GM18951 (cell line): ENCODE results near the gene RAB3IL1.

Experiments
- POLR2A ChIP-seq: IDR thresholded peaks from 4 replicates; pipeline ENCODE4 v1.6.1; 2011; ENCODE audit warnings: mild to moderate bottlenecking; ENCODE audit not compliant: insufficient read length, insufficient read depth; ENCODE audit errors: extremely low read depth
- in situ Hi-C: fragments of 300-500 bp; cut with MboI; formaldehyde crosslinking; loops from one replicate; pipeline ENCODE4 v1.12.0; 2022; ENCODE audit warnings: low sequenced_read_pairs, mixed read lengths, inconsistent platforms; ENCODE audit not compliant: unreplicated experiment

RAB3IL1 gene

GRCh38 chr11:61948505-61948904 is 31.1 kb upstream of the RAB3IL1 start:
- no peak for TF ChIP-seq POLR2A
- in situ Hi-C loops: no loop called here

DNA sequence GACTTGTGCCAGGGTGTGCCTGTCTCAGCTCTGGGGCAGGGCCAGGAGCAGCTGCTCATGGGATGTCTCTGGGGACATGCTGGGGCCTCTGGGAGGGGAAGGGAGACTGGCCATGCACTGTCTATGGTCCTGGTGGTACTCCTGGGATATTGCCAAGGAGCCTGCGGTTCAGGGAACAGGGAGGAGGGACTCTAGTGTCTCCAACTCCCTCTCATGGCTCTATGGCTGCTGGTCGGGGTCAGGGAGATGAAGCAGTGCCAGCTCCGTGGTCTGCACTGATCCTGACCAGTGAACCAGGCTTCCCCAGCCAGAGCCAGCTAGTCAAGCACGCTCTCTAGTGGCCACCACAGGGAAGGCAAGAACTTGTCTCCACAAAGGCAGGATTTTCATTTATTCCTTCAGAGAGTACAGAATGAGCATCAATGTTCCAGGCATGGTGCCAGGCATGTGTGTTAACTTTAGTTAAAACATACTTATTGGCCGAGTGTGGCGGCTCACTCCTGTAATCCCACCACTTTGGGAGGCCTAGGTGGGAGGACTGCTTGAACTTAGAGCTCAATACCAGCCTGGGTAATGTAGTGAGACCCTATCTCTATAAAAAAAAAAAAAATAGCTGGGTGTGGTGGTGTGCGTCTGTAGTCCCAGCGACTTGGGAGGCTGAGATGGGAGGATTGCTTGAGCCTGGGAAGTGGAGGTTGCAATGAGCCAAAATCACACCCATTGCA is 30.3 kb upstream of the RAB3IL1 start:
- no peak for TF ChIP-seq POLR2A
- in situ Hi-C loops: no loop called here

- TF ChIP-seq POLR2A: no peak
- in situ Hi-C loops: no loop called here
Observed at GRCh38 chr11:61946894-61947293, 29.5 kb upstream of the RAB3IL1 start.

GRCh38 chr11:61945191-61945590 is 27.8 kb upstream of the RAB3IL1 start:
- TF ChIP-seq POLR2A: no peak
- in situ Hi-C loops: no loop called here

DNA sequence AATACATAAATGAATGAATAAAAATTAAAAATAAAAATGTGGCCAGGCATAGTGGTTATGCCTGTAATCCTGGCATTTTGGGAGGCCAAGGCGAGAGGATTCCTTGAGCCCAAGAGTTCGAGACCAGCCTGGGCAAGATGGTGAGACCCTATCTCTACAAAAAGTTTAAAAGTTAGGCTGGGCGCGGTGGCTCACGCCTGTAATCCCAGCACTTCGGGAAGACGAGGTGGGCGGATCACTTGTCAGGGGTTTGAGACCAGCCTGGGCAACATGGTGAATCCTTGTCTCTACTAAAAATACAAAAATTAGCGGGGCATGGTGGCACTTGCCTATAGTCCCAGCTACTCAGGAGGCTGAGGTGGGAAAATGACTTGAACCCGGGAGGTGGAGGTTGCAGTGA is 23.1 kb upstream of the RAB3IL1 start:
- in situ Hi-C loops: no loop called here
- no peak for TF ChIP-seq POLR2A

DNA sequence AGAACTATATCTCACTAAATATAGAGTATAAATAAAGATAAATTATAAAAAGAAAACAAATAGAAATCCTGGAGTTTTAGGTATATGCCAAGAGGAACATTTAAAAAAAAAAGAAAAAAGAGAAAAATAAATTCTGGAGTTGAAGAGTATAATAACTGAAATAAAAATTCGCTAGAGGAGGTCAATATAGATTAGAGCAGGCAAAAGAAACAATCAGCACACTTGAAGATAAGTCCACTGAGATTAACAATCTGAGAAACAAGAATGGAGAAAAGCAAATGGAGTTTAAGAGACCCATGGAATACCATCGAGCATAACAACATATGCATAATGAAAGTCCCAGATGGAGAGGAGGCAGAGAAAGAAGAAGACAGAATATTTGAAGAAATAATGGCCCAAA is 18.5 kb upstream of the RAB3IL1 start:
- in situ Hi-C loops: no loop called here
- TF ChIP-seq POLR2A: no peak

DNA sequence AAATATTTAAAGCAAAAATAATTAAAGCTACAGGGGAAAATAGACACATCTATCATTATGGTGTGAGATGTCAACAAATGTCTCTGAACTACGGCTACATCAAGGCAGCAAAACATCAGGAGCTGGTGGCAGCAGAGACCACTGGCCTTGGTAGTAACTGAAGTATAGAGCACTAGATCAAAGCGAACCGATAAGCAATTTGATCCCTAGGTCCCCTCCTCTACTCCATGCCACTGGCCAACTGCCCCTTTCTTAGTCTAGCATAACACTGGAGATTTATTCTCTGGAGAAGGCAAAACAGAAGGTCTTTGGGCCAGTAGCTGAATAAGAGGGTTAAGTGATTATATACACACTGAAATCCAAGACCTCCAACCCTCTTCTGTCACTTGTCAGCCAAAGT is 13.6 kb upstream of the RAB3IL1 start:
- TF ChIP-seq POLR2A: no peak
- in situ Hi-C loops: no loop called here

GRCh38 chr11:61928606-61929005 is 11.2 kb upstream of the RAB3IL1 start:
- TF ChIP-seq POLR2A: no peak
- in situ Hi-C loops: no loop called here

- TF ChIP-seq POLR2A: no peak
- in situ Hi-C loops: no loop called here
Observed at GRCh38 chr11:61927501-61927900, 10.1 kb upstream of the RAB3IL1 start.

- in situ Hi-C loops: no loop called here
- TF ChIP-seq POLR2A: no peak
Observed at GRCh38 chr11:61926235-61926634, 8.9 kb upstream of the RAB3IL1 start.

DNA sequence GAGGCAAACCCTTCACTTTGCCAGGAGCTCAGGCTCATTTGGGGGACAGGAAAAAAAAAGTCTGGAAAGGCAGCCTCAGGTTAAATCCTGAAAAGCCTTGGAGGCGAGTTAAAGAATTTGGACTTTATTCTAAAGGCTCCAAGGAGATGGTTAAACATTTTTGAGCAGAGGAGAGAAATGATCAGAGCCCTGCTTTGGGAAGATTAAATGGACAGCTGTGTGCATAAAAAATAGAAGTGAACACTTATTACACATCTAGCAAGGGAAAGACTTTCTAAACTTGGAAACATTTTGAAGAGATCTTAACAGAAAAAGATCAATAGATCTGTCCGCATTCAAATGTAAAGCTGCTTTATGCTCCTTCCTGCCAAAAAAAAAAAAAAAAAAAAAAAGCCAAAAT is 8.4 kb upstream of the RAB3IL1 start:
- no peak for TF ChIP-seq POLR2A

GRCh38 chr11:61924064-61924455 is 6.7 kb upstream of the RAB3IL1 start:
- TF ChIP-seq POLR2A: no peak

More for the DNA sequence above, 8.4 kb upstream of the RAB3IL1 start:
- in situ Hi-C loops: no loop called here

DNA sequence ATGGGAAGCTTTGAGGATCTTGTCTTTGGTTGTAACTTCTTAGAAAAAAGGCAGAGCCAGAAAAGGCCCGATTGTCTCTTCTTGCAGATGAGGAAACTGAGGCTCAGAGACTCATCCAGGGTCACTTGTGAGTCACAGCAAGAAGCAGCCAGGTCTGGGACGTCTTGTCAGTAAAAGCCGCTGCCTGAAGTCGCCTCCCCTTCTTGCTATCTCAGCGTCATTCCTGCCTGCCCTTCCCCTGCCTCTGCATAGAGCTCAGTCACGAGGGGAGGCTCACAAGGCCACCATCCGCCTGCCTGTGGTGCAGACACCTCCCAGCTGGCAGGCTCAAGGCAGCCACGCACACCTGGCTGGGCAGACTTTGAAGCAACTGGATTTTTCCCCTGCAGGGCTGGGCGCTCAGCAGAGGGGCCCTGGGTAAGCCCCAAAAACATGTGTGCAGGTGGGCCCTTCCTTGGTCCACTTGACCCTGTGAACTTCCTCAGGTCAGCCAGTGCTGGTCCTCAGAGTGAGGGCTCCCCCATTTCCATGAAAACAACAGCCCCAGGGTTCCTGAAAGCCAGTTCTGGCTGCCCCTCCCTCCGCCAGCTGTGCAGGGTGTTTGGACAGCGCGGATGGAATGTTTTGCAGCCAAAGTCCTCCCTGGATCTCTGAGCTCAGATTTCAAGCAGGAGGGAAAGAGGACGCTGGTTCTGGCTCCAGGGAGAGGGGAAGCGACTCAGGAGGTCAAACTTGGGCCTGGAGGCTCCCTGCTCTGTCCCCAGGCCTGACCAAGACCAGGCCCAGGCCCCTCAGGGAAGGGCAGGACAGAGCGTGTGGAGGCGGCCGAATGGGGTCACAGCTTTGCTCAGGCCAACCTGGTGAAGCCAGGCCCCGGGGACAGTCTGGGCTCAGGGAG is 6.0 kb upstream of the RAB3IL1 start:
- TF ChIP-seq POLR2A: no peak
- in situ Hi-C loops: no loop called here

More at GRCh38 chr11:61924064-61924455, 6.7 kb upstream of the RAB3IL1 start:
- in situ Hi-C loops: no loop called here

GRCh38 chr11:61922539-61922938 is 5.2 kb upstream of the RAB3IL1 start:
- TF ChIP-seq POLR2A: no peak
- in situ Hi-C loops: no loop called here
